ENCODE results near the gene UBASH3A.

The UBASH3A gene

DNA sequence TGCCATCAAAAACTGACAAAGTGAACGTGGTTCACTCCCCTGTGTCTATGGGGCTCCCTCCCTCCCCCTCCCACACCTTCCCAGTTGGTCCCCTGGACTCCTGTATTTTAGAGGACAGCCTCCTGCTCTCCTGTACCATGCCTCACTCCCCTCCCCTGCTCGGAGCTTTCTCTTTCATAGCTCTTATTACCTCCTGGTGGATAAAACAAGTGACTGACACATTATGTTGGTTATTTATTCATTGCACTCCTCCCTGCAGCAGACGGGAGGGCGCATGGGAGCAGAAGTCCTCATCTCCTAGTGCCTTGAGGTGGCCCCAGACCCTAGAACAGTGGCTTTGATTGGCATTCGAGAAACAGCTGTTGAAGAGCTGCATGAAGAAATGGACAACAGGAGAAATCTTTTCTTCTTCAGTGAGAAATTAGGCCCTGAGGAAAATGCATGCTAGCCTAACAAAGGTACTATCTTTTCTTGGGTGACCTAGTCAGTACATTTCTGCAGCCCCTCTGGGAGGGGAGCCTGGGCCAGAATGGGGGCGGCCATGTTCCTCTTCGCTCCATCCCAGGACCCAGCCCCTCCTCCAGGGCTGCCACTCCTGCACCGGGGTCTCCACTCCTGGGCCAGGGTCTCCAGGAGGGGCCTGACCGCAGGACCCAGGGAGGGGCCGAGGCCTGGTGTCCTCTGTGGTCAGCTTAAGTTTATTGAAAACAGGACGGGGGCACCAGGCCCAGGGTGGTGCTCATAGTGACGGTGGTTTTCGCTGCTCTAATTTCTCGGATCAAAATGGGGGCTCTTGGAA, 36.1 kb upstream of the UBASH3A start:
- H3K4me3 ChIP-seq (ENCODE audit: low read depth, low read length) = no peak overlapping the region
- TF ChIP-seq, protein P1, sequence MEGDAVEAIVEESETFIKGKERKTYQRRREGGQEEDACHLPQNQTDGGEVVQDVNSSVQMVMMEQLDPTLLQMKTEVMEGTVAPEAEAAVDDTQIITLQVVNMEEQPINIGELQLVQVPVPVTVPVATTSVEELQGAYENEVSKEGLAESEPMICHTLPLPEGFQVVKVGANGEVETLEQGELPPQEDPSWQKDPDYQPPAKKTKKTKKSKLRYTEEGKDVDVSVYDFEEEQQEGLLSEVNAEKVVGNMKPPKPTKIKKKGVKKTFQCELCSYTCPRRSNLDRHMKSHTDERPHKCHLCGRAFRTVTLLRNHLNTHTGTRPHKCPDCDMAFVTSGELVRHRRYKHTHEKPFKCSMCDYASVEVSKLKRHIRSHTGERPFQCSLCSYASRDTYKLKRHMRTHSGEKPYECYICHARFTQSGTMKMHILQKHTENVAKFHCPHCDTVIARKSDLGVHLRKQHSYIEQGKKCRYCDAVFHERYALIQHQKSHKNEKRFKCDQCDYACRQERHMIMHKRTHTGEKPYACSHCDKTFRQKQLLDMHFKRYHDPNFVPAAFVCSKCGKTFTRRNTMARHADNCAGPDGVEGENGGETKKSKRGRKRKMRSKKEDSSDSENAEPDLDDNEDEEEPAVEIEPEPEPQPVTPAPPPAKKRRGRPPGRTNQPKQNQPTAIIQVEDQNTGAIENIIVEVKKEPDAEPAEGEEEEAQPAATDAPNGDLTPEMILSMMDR (IDR thresholded peaks at IDR 0.05; ENCODE audit: low read depth, low read length) = no peak

- TF ChIP-seq, protein P1 (IDR thresholded peaks at IDR 0.05; ENCODE audit: low read depth, low read length) = no peak
- H3K4me3 ChIP-seq (ENCODE audit: low read depth, low read length) = no peak overlapping the region
These were observed 33.9 kb upstream of the UBASH3A start for GRCh38 chr21:42369821-42370220.

DNA sequence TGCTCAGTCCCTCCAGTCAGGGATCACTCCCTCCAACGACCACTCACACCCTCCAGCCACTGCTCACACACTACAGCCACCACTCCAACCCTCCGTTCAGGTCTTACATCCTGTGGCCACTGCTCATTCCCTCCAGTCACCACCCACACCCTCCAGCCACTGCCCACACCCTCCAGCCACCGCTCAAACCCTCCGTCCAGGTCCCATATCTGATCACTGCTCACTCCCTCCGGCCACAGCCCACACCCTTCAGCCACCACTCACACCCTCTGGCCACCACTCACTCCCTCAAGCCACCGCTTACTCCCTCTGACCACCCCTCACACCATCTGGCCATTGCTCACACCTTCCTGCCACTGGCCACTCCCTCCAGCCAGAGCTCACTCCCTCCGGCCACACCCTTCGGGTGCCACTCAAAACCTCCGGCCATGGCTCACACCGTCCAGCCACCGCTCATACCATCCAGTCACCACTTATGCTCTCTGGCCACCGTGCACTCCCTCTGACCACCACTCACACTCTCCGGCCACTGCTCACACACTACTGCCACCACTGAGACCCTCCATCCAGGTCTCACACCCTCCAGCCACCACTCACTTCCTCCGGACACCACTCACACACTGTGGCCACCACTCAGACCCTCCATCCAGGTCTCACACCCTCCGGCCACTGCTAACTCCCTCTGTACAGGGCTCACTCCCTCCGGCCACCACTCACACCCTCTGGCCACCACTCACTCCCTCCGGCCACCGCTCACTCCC, 32.6 kb upstream of the UBASH3A start:
- TF ChIP-seq, protein P1 (IDR thresholded peaks at IDR 0.05; ENCODE audit: low read depth, low read length) = no peak
- no peak overlapping the region for H3K4me3 ChIP-seq (ENCODE audit: low read depth, low read length)

DNA sequence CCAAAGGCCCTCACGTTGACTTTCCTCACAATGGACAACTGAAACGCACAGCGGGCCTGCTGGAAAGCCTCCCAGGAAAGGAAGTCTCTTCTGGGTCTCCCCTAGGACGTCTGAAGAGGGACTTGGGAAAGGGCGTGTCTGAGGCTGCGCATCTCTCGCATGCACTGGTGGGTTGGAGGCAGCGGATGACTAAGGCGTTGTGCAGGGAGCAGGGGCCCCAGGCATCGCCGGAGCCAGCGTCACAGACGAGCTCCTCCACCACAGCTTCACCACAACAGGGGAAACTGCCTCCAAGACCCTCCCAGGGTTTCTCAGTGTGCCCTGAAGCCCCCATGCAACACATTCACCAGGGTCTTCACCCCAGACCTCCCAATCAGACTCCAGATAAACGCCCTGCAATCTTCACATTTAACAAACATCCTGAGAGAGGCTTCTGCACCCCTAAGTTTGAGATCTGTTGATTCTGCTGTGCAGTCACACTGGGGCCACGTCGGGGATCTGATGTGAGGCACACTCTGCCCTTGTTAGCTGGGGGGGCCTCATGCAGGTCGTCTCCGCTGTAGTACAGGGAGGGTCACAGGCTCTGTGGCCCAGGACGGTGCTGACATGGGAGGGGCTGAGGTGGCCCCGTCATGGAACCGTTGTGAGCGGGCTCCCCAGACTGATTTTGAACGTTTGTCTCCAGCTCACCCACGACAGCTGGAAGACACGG, 30.4 kb upstream of the UBASH3A start:
- H3K4me3 ChIP-seq (ENCODE audit: low read depth, low read length) = no peak overlapping the region
- TF ChIP-seq, protein P1 (IDR thresholded peaks at IDR 0.05; ENCODE audit: low read depth, low read length) = no peak

DNA sequence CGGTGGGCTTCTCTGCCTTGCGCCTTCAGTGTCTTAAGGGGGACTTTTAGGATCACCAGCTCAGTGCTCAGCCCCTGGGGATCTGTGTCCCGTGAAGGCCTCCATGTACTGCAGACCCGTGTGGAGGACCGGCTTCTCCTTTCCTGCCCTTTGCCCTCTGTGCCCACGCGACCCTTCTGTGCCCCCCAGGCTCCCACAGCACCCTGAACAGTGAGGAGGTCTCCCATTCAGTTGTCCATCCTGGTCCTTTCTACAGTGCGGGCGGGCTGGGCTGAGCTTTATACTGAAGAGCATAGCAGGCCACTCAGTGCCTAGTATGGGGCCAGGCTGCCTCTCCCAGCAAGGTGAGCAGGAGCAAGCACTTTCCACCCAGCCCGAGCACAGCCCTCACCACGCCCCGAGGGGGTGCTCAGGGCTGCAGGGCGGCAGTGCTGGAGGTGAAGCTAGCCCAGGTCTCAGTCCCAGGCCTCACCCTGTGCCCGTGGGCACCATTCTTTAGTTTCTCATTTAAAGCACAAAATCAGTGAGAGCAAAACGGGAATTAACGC, 29.7 kb upstream of the UBASH3A start:
- TF ChIP-seq, protein P1 (IDR thresholded peaks at IDR 0.05; ENCODE audit: low read depth, low read length) = no peak
- H3K4me3 ChIP-seq (ENCODE audit: low read depth, low read length) = no peak overlapping the region

- TF ChIP-seq, protein P1 (IDR thresholded peaks at IDR 0.05; ENCODE audit: low read depth, low read length) = no peak
These were observed 29.2 kb upstream of the UBASH3A start for GRCh38 chr21:42374457-42374856.

More at GRCh38 chr21:42374457-42374856, 29.2 kb upstream of the UBASH3A start:
- H3K4me3 ChIP-seq (ENCODE audit: low read depth, low read length) = no peak overlapping the region
